ENCODE results near the gene KRTAP5-5. TPM values are rescaled to one million over a fixed set of nuclear protein-coding genes. Genes with fewer than 3 reads are reported as not detected.

The KRTAP5-5 gene
- total and polyA plus RNA-seq, 2 of the 13 experiments (the other 11 are each of a cell fraction or from before 2014, with no cell fraction given) = not detected

GRCh38 chr11:1673446-1674172 lies 44.0 kb downstream of the KRTAP5-5 start (continued):
- TF ChIP-seq ZKSCAN8 (CRISPR knock-in tag; IDR thresholded peaks at IDR 0.05; ENCODE audit: borderline replicate concordance) (peak; percentile 19; the same call in 1 of the 2 replicates), JUNB (CRISPR knock-in tag; IDR thresholded peaks at IDR 0.05; ENCODE audit: borderline replicate concordance) (no peak), RCOR2 (CRISPR knock-in tag; IDR thresholded peaks at IDR 0.05) (peak; percentile 60; the same call in 1 of the 2 replicates), MTA3 (CRISPR knock-in tag; IDR thresholded peaks at IDR 0.05) (no peak), GABPA (IDR thresholded peaks at IDR 0.05; ENCODE audit: low read depth, low read length) (no peak), GABPA (CRISPR knock-in tag; IDR thresholded peaks at IDR 0.05; ENCODE audit: low read depth) (no peak), FOXP4 (CRISPR knock-in tag; IDR thresholded peaks at IDR 0.05) (peak; percentile 89), REST (IDR thresholded peaks at IDR 0.05; ENCODE audit: borderline replicate concordance in 1 of 2, low read depth in 1 of 2, low read length in 2 of 2) (0 out of 4 replicates have a peak, but pooled peaks of 1 of the 2 experiments have one; percentile 29), ZNF816 (CRISPR knock-in tag; IDR thresholded peaks at IDR 0.05; ENCODE audit: borderline replicate concordance) (no peak), GLMP (CRISPR knock-in tag; IDR thresholded peaks at IDR 0.05; ENCODE audit: borderline replicate concordance) (no peak), NFKBIZ (CRISPR knock-in tag; IDR thresholded peaks at IDR 0.05) (0 out of 2 replicates have a peak, but pooled peaks have one; percentile 36), ZNF280D (CRISPR knock-in tag; IDR thresholded peaks at IDR 0.05) (no peak), ZNF562 (CRISPR knock-in tag; IDR thresholded peaks at IDR 0.05; ENCODE audit: borderline replicate concordance) (no peak), FOXO1 (CRISPR knock-in tag; IDR thresholded peaks at IDR 0.05) (peak; percentile 83), SALL1 (CRISPR knock-in tag; IDR thresholded peaks at IDR 0.05) (no peak; the same call in 1 of the 2 replicates)
